Measurements from ENCODE around the gene STX5.
"Not testable (repeated sequence)": the region's sequence is repeated elsewhere in the genome, so short reads cannot be mapped to it uniquely, and the experiment has no call there.

STX5 gene

DNA sequence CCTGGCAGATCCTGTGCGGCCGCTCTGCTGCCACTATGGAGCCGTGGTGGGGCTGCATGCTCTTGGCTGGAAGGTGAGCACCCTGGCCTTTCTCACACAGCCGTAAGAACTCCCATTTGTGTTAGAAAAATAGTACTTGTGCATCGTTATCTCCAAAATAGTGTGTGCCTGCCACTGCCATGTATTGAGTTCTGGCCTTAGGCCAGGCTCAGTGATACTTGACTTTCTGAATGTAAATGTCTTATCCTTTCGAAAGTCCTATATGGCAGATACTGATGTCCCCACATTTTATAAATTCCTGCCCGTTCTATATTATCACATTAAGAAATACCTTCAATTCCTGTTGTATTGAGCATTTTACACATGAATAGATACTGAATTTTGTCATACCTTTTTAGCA is 49.1 kb downstream of the STX5 start:
- no peak for DNase-seq (ENCODE audit: low read depth)

DNA sequence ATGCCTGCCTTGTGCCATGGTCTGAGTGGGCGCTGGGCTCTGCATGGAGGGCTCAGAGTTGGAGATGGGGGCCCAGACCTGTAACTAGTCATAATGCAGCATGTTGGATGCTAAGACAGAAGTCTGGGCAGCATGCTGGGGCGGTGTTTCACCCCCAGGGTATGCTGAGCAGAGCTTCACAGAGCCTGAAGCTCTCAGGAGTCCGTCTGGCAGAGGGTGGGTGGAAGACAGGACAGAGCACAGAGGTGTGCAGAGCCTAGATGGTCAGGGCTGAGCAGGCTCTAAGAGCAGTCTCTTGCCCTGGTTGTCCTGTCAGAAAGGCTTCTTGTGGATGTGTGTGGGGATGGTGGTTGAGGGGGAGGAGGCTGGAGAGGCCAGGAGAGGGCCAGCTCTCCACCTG is 53.4 kb downstream of the STX5 start:
- no peak for DNase-seq (ENCODE audit: low read depth)

DNA sequence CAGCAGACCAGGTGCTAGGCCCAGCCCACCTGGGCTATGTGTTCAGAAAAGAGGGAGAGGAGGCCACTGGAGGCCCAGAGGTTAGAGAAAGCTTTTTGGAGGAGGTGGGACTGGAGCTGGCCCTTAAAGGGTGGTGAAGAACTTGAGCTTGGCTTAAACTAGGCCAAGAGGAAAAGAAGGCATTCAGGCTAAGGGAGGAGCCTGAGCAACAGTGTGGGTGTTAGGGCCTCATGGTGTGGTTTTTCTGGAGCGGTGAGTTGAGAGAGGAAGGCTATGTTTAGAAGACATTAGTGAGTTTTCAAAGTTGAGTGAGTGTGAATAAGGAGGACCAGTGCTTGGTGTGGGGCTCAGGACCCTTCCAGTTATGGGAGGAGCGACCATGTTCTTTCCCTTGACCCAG is 54.5 kb downstream of the STX5 start:
- no peak for DNase-seq (ENCODE audit: low read depth)

DNA sequence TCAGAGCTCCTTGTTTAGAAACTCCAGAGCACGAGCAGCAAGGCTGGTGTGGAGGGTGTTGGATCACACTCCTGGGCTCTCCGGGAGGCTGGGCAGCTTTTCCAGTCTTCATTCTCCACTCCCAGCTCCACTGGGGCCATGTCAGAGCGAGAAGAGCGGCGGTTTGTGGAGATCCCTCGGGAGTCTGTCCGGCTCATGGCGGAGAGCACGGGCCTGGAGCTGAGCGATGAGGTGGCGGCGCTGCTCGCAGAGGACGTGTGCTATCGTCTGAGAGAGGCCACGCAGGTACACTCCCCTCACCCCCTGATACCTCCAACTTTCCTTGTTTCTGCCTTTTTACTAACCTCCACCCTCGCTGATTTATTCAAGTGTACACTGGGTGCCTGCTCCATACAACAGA is 56.2 kb downstream of the STX5 start:
- DNase-seq (ENCODE audit: low read depth): no peak

DNA sequence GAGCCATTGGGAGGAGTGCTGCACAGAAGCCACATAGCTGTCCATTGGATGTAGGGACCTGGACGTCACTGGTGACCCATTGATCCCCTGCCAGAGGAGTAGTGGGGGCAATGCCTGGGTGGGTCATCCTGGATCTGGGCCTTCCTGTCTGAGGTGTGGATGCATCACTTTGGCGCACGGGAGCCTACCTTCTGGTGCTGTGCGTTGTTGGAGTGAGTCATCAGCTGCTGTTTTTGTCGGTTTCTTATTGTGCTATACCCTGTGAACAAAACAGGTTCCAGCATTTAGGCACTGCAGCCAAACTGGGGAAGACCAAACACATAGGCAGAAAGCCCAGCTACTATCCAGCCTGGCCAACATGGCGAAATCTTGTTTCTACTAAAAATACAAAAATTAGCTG is 57.4 kb downstream of the STX5 start:
- DNase-seq (ENCODE audit: low read depth): no peak

DNA sequence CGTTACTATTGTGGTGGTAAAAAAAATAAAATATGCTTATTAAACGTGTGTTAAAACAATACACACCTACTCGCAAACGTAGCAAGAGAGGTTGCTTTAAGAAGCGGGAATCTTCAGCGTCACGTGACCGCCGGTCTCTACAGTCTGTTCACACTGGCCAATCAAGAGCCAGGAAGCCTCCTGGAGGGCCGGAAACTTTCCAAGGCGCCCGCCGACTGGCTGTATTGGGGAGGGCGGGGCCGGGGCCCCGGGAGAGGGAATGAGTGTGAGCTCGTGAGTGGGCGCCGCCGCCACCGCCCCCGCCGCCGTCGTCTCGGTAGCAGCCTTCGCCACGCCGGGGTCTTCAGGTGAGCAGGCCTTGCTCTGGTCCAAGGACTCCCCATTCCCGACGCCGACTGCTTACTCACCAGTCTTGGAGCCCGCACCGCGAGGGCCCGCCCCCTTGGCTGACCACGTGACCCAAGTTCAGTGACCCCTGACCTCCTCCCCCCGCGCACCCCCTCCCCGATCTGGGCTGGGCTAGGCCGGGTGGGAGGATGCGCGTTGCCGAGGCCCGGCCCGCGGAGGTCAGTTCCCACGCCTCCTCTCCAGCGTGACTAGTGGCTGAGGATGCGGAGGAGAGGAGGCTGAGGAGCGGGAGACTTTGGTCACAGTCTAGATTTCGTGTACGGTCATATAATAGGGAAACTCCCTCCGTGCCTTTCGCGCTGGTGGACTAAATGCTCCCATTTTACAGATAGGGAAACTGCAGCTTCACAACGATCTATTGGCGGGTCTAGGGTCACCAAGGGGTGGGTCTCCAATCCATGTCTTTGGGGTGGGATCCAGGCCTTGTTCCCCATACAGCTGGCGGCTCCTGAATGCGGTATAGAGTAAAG is 60.5 kb downstream of the STX5 start, which contains the start of gene TAF6L:
TAF6L (plus strand) TSS at position 253 of the 878 bp plus-strand sequence. CDS start 4,388 bp downstream, outside the sequence.
- DNase-seq (ENCODE audit: low read depth): peak; percentile 96

DNA sequence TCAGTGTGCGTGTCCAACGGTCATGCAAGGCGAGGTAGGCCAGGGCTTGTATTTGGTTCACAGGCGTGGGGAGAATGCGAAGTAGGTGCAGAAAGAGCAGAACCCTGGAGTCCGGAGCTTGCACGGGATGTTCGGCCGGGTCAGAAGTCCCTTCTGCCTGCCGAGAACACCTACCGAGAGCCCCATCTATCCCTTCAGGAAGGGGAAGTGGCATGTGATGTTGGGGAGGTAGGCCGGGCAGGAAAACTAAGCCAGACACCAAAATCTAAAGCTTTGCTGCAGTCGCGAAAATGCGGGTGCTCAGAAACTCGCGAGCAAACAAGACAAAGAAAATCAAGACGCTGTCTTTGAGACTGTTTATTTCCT is 61.1 kb downstream of the STX5 start:
- DNase-seq (ENCODE audit: low read depth): no peak

DNA sequence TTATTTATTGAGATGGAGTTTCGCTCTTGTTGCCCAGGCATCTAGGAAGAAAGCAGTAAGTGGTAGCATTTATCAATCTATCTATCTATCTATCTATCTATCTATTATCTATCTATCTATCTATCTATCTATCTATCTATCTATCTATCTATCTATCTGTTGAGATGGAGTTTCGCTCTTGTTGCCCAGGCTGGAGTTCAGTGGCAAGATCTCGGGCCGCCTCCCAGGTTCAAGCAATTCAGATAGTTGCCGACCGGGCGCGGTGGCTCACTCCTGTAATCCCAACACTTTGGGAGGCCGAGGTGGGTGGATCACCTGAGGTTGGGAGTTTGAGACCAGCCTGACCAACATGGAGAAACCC is 71.0 kb downstream of the STX5 start:
- DNase-seq (ENCODE audit: low read depth): not testable (repeated sequence)

DNA sequence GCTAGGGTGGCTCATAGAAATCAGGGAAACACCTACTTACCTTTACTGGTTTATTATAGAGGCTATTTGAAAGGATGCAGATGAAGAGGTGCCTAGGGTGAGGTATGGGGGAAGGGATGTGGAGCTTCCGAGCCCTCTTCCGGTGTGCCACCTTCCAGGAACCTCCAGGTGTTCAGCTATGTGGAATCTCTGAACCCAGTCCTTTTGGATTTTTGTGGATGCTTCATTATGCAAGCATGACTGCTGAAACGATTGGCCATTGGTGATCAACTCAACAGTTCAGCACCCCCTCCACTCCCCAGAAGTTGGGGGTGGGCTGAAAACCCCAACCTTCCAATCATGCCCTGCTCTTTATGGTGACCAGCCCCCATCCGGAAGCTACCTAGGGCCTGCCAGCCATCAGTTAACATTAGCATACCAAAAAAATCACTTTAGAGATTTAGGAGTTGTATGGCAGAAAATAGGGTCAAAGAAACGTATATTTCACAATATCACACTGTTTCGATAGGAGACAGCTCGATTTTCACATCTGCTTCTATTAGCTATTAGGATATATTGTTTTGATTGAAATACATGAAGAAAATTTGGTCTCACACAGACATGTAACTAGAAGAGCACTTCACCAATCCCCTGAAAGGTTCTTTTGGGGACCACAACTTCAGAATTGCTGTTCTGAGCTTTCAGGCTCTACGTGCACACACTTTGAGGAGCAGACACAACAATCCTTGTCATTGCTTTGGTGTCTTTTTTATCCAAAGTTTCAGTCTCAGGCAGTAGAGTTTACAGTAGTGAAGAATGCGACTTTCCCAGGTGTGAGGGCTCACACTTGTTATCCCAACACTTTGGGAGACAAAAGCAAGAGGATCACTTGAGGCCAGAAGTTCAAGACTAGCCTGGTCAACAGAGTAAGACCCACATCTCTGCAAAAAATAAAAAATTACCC is 73.7 kb downstream of the STX5 start:
- DNase-seq (ENCODE audit: low read depth): no peak

All from activated T-cell treated with anti-CD3 and anti-CD28 coated beads for 48 hours (primary cell).